IMR-90 (cell line): ENCODE results near the gene DBP. TPM values are rescaled to one million over a fixed set of nuclear protein-coding genes. Genes with fewer than 3 reads are reported as not detected.

Source experiments
- ATAC-seq: fragments of 200-7000 bp; cut with Tn5 transposase; 2 replicates; pipeline ENCODE4 v1.9.1; 2020; ENCODE audit warnings: low read depth, mild to moderate bottlenecking, moderate library complexity
- BruUV-seq: library from RNA; stranded (reverse); fragments of 400-500 nt; replicated peaks from 2 replicates; lab custom pipeline; 2021; lab: Mats Ljungman, UMichigan
- CTCF ChIA-PET: fragments of 300-600 bp; formaldehyde crosslinking; extraction: SDS; loops from one replicate; lab custom pipeline; 2021; ENCODE audit warnings: antibody characterized with exemption; lab: Yijun Ruan, JAX
- POLR2A ChIA-PET: fragments of 300-600 bp; sonication (Branson Sonifier 250); formaldehyde crosslinking; loops from one replicate; lab custom pipeline; 2022; ENCODE audit warnings: antibody characterized with exemption; ENCODE audit not compliant: unreplicated experiment; lab: Charles Lee
- DNase-seq: peaks from one replicate; pipeline ENCODE4 v3.0.0; 2013
- H2AFZ ChIP-seq: replicated peaks from 2 replicates; pipeline ENCODE3; 2013; ENCODE audit warnings: low read length, mild to moderate bottlenecking; ENCODE audit not compliant: poor library complexity
- H2AK5ac ChIP-seq: 2 replicates; pipeline ENCODE4 v1.6.1; 2013; ENCODE audit warnings: low read depth, low read length, inconsistent platforms
- H2AK9ac ChIP-seq: replicated peaks from 2 replicates; pipeline ENCODE3; 2013; ENCODE audit warnings: mild to moderate bottlenecking, low read depth, low read length, moderate library complexity; ENCODE audit not compliant: poor library complexity
- H2BK120ac ChIP-seq: 2 replicates; pipeline ENCODE4 v1.6.1; 2013; ENCODE audit warnings: low read depth, low read length, inconsistent platforms
- H2BK15ac ChIP-seq: 3 replicates; pipeline ENCODE4 v1.6.1; 2013; ENCODE audit warnings: low read depth, low read length, inconsistent platforms
- H2BK20ac ChIP-seq: 2 replicates; pipeline ENCODE4 v1.6.1; 2013; ENCODE audit warnings: low read depth, mild to moderate bottlenecking, inconsistent platforms, low read length, moderate library complexity
- H2BK5ac ChIP-seq: 2 replicates; pipeline ENCODE4 v1.6.1; 2013; ENCODE audit warnings: mild to moderate bottlenecking, low read depth, low read length, inconsistent platforms; ENCODE audit not compliant: poor library complexity, severe bottlenecking
- H3K14ac ChIP-seq: replicated peaks from 2 replicates; pipeline ENCODE4 v1.6.1; 2013; ENCODE audit warnings: low read depth, low read length, inconsistent platforms
- H3K18ac ChIP-seq: 2 replicates; pipeline ENCODE4 v1.6.1; 2013; ENCODE audit warnings: low read depth, low read length, control low read depth
- H3K23ac ChIP-seq: 2 replicates; pipeline ENCODE4 v1.6.1; 2013; ENCODE audit warnings: low read depth, low read length, inconsistent platforms
- H3K27ac ChIP-seq: 2 replicates; pipeline ENCODE4 v1.5.1; 2013; ENCODE audit warnings: mild to moderate bottlenecking, control low read depth, low read length; ENCODE audit not compliant: insufficient read depth
- H3K27me3 ChIP-seq: 2 replicates; pipeline ENCODE4 v1.6.1; 2013; ENCODE audit warnings: low read length; ENCODE audit not compliant: control insufficient read depth, insufficient read depth
- H3K36me3 ChIP-seq: 2 replicates; pipeline ENCODE4 v1.6.1; 2013; ENCODE audit warnings: low read length, mixed read lengths; ENCODE audit not compliant: control insufficient read depth, insufficient read depth
- H3K4ac ChIP-seq: 2 replicates; pipeline ENCODE4 v1.6.1; 2013; ENCODE audit warnings: low read depth, low read length, inconsistent platforms
- H3K4me1 ChIP-seq: 2 replicates; pipeline ENCODE4 v1.6.1; 2013; ENCODE audit warnings: low read length, mixed read lengths; ENCODE audit not compliant: control insufficient read depth, insufficient read depth
- H3K4me2 ChIP-seq: 2 replicates; pipeline ENCODE4 v1.6.1; 2013; ENCODE audit warnings: low read depth, mild to moderate bottlenecking, control low read depth, low read length, moderate library complexity
- H3K4me3 ChIP-seq: 2 replicates; pipeline ENCODE4 v1.5.1; 2013; ENCODE audit warnings: low read depth, mild to moderate bottlenecking, control low read depth, low read length, moderate library complexity; ENCODE audit not compliant: insufficient read depth
- H3K56ac ChIP-seq: 2 replicates; pipeline ENCODE4 v1.6.1; 2013; ENCODE audit warnings: low read length, inconsistent platforms; ENCODE audit not compliant: insufficient read depth; ENCODE audit errors: extremely low read depth
- H3K79me1 ChIP-seq, 2 experiments: 2 replicates each; pipeline ENCODE4 v1.6.1; 2013; ENCODE audit warnings: low read length in 2 of 2, inconsistent platforms in 1 of 2, low read depth in 1 of 2
- H3K9ac ChIP-seq: 2 replicates; pipeline ENCODE4 v1.6.1; 2013; ENCODE audit warnings: low read depth, low read length, control low read depth
- H3K9me1 ChIP-seq: 2 replicates; pipeline ENCODE4 v1.6.1; 2013; ENCODE audit warnings: low read length, inconsistent platforms; ENCODE audit not compliant: insufficient read depth
- H3K9me3 ChIP-seq: 2 replicates; pipeline ENCODE4 v1.6.1; 2013; ENCODE audit warnings: low read length; ENCODE audit not compliant: control insufficient read depth, insufficient read depth
- H4K20me1 ChIP-seq: 2 replicates; pipeline ENCODE4 v1.6.1; 2013; ENCODE audit warnings: low read length, inconsistent platforms; ENCODE audit not compliant: insufficient read depth
- H4K5ac ChIP-seq: 2 replicates; pipeline ENCODE4 v1.6.1; 2013; ENCODE audit warnings: mild to moderate bottlenecking, low read depth, low read length, control low read depth
- H4K8ac ChIP-seq, 2 experiments: 2 replicates each; pipeline ENCODE4 v1.6.1; 2013; ENCODE audit warnings: low read depth in 2 of 2, low read length in 2 of 2, control low read depth in 1 of 2, inconsistent platforms in 1 of 2
- H4K91ac ChIP-seq: 2 replicates; pipeline ENCODE4 v1.6.1; 2013; ENCODE audit warnings: low read depth, low read length, inconsistent platforms; ENCODE audit not compliant: insufficient read depth
- BHLHE40 ChIP-seq: fragments of 150-350 bp; IDR thresholded peaks from 2 replicates; pipeline ENCODE4 v1.6.1; 2016; ENCODE audit warnings: mild to moderate bottlenecking, low read depth, low read length
- CHD1 ChIP-seq: IDR thresholded peaks from 2 replicates; pipeline ENCODE4 v1.6.1; 2012; ENCODE audit warnings: low read depth, low read length, improper control_type of control experiment
- ELK1 ChIP-seq: fragments of 150-350 bp; IDR thresholded peaks from 2 replicates; pipeline ENCODE4 v1.6.1; 2016; ENCODE audit warnings: low read depth, mild to moderate bottlenecking, low read length, moderate library complexity, borderline replicate concordance
- FOS ChIP-seq: fragments of 150-350 bp; IDR thresholded peaks from 2 replicates; pipeline ENCODE4 v1.6.1; 2016; ENCODE audit warnings: low read depth, low read length
- MXI1 ChIP-seq: IDR thresholded peaks from 2 replicates; pipeline ENCODE4 v1.6.1; 2012; ENCODE audit warnings: low read depth, mild to moderate bottlenecking, low read length, moderate library complexity, borderline replicate concordance
- POLR2A ChIP-seq: IDR thresholded peaks from 2 replicates; pipeline ENCODE4 v1.6.1; 2012; ENCODE audit warnings: mild to moderate bottlenecking, low read depth, low read length
- RFX5 ChIP-seq: IDR thresholded peaks from 2 replicates; pipeline ENCODE4 v1.8.0; 2012; ENCODE audit warnings: low read depth, mild to moderate bottlenecking, low read length, moderate library complexity
- SMC3 ChIP-seq: fragments of 150-350 bp; IDR thresholded peaks from 2 replicates; pipeline ENCODE4 v1.6.1; 2016; ENCODE audit warnings: low read depth, mild to moderate bottlenecking, antibody characterized with exemption, low read length, moderate library complexity
- WGBS, 2 experiments: methylation state at CpG; one replicate each; pipeline versions ENCODE4 v1.1.5 to v1.1.7; 2013; ENCODE audit warnings: missing lambda C conversion rate in 2 of 2; ENCODE audit not compliant: insufficient read length in 1 of 2; ENCODE audit errors: extremely low coverage in 2 of 2; 5-methylcytosine and 5-hydroxymethylcytosine counted together
- dilution Hi-C: fragments of 300-500 bp; cut with HindIII; formaldehyde crosslinking; loops from one replicate; pipeline ENCODE4 v1.14.3; 2018; ENCODE audit warnings: low sequenced_read_pairs; ENCODE audit not compliant: unreplicated experiment
- in situ Hi-C: fragments of 300-500 bp; cut with MboI; formaldehyde crosslinking; loops from 3 replicates; pipeline ENCODE4 v1.14.3; 2019; ENCODE audit warnings: low sequenced_read_pairs, inconsistent platforms, mixed read lengths
- intact Hi-C: fragments of 100-400 bp; cut with micrococcal nuclease; formaldehyde crosslinking; loops from 2 replicates; pipeline ENCODE4 v1.10.0; 2022
- polyA plus RNA-seq, 3 experiments: library from polyadenylated mRNA; depleted of rRNA; stranded (reverse); fragments of >200 nt; gene quantifications; 2 replicates each; pipeline ENCODE4 v1.2.3, GENCODE V29; 2012; ENCODE audit warnings: low replicate concordance in 1 of 3
- total RNA-seq: library from RNA; depleted of rRNA; stranded (reverse); fragments of >200 nt; gene quantifications from 2 replicates; pipeline ENCODE4 v1.2.3, GENCODE V29; 2012

The DBP gene
- total and polyA plus RNA-seq, 2 of the 4 experiments (the other 2 are of a cell fraction): 3.0 to 3.6 TPM

GRCh38 chr19:48654299-48655059 lies 17.3 kb upstream of the DBP start (continued):
- TF ChIP-seq BHLHE40 (no peak), POLR2A (no peak), MXI1 (no peak)

- H2AFZ ChIP-seq: peak overlapping the region; percentile 43
- dilution Hi-C loops: no loop called here
- no peak overlapping the region for H2BK15ac ChIP-seq
- no peak overlapping the region for H2BK20ac ChIP-seq
- H2AK9ac ChIP-seq: no peak overlapping the region
- no peaks in the 10 kb centered on the region for H4K20me1 ChIP-seq
- no peak overlapping the region for H3K18ac ChIP-seq
- H4K5ac ChIP-seq: no peak overlapping the region
- ATAC-seq (no peak), DNase-seq (no peak)
- H4K8ac ChIP-seq: no peak overlapping the region
- TF ChIP-seq CHD1: no peak
- TF ChIP-seq RFX5: no peak
- TF ChIP-seq BHLHE40: no peak
- no peak for TF ChIP-seq FOS
- no peak for TF ChIP-seq ELK1
- no peak for TF ChIP-seq SMC3
- H3K9me3 ChIP-seq: peaks cover 3% of the 10 kb centered on the region; the same call in 1 of the 2 replicates
- in situ Hi-C loops: no loop called here
- peaks cover 4% of the 10 kb centered on the region; the same call in 1 of the 2 replicates for H3K27me3 ChIP-seq
- H3K4me1 ChIP-seq: peaks cover under 1% of the 10 kb centered on the region
- no peak overlapping the region for H3K14ac ChIP-seq
- 86% methylated on average over 1 of the region's 5 CpGs; no CpG with 5 or more reads in 1 of the 2 experiments for WGBS, 2 experiments
- H3K36me3 ChIP-seq: no peaks in the 10 kb centered on the region
- no peak overlapping the region for H3K4me3 ChIP-seq
- H3K27ac ChIP-seq: no peak overlapping the region
- BruUV-seq: no TSS peak
- H3K4me2 ChIP-seq: no peak overlapping the region
- no peak overlapping the region for H2AK5ac ChIP-seq
- intact Hi-C loops: no loop called here
- no peak overlapping the region for H3K4ac ChIP-seq
- POLR2A ChIA-PET: no interaction called here
- no peaks in the 10 kb centered on the region for H3K79me1 ChIP-seq
- H3K23ac ChIP-seq: no peak overlapping the region
- H3K56ac ChIP-seq: no peak overlapping the region
- H2BK5ac ChIP-seq: no peak overlapping the region
- CTCF ChIA-PET: no interaction called here
- H3K9me1 ChIP-seq: no peaks in the 10 kb centered on the region; the same call in 1 of the 2 replicates
- no peak overlapping the region for H3K9ac ChIP-seq
- H4K91ac ChIP-seq: no peak overlapping the region
- no peak overlapping the region for H2BK120ac ChIP-seq
These were observed 14.5 kb upstream of the DBP start for GRCh38 chr19:48651683-48652048.
